Measurements from ENCODE around the gene RNASE4. TPM values are rescaled to one million over a fixed set of nuclear protein-coding genes. Genes with fewer than 3 reads are reported as not detected.

RNASE4 gene
- total RNA-seq, 1 experiment from 2014 or later, result 5.9 TPM

- TF ChIP-seq EZH2 (IDR thresholded peaks at IDR 0.05; ENCODE audit: low read length, unreplicated experiment), result no peak
- no peak for TF ChIP-seq EZH2phosphoT487 (IDR thresholded peaks at IDR 0.05; ENCODE audit: borderline replicate concordance, low read length)
- peak; percentile 26; the same call in 1 of the 2 replicates for TF ChIP-seq CTCF (conservative IDR thresholded peaks at IDR 0.05; ENCODE audit: low read depth, low read length)
- ChIA-PET CTCF (interaction anchor here (0.6 to 2.4 kb wide), 2 partner anchors 9 to 415 kb away, joined by 4 to 10 read pairs; no protein-coding TSS in a partner anchor), POLR2A (ENCODE audit: unreplicated experiment) (interaction anchor here (0.5 to 1.2 kb wide), 5 partner anchors 52 to 339 kb away, joined by 3 to 5 read pairs (median 3); partner anchors contain the start of gene PIP4P1)
- no peak for ATAC-seq
- no peaks in the 10 kb centered on the region for H3F3A ChIP-seq (ENCODE audit: low read length, unreplicated experiment)
- H3K9me2 ChIP-seq (replicated peaks; ENCODE audit: low read length), result no peaks in the 10 kb centered on the region
- intact Hi-C loops (cut with micrococcal nuclease), result loop anchor here (2.0 kb wide), 1 partner anchor 221 kb away; the partner anchor contains the start of gene PIP4P1
- DNase-seq, result no peak
- no peaks in the 10 kb centered on the region for H3K36me3 ChIP-seq (ENCODE audit: low read depth, low read length)
- peak overlapping the region; percentile 94 for H3K4me2 ChIP-seq (ENCODE audit: low read length)
- no peaks in the 10 kb centered on the region for H3K27me3 ChIP-seq (ENCODE audit: low read length)
- no peaks in the 10 kb centered on the region for H4K20me1 ChIP-seq (ENCODE audit: low read length)
- peak overlapping the region; percentile 88 for H3K9ac ChIP-seq (ENCODE audit: low read length)
- peak overlapping the region; percentile 93 for H2AFZ ChIP-seq (ENCODE audit: low read length)
- no peaks in the 10 kb centered on the region for H3K79me2 ChIP-seq (ENCODE audit: low read length)
- BruUV-seq (replicated peaks), result TSS peak; percentile 97
- peaks cover 25% of the 10 kb centered on the region for H3K4me1 ChIP-seq (ENCODE audit: insufficient read depth, low read length)
- H3K27ac ChIP-seq (ENCODE audit: low read length), result peak overlapping the region; percentile 80
- no peaks in the 10 kb centered on the region for H3K9me3 ChIP-seq (ENCODE audit: low read length)
- H3K4me3 ChIP-seq (ENCODE audit: low read length), result peak overlapping the region; percentile 85
Observed at GRCh38 chr14:20682127-20682434, 2.3 kb upstream of the RNASE4 start.

GRCh38 chr14:20682435-20683124, 1.8 kb upstream of the RNASE4 start:
- peak overlapping the region; percentile 85 for H3K4me3 ChIP-seq (ENCODE audit: low read length)
- peaks cover 25% of the 10 kb centered on the region for H3K4me1 ChIP-seq (ENCODE audit: insufficient read depth, low read length)
- ChIA-PET POLR2A (ENCODE audit: unreplicated experiment) (interaction anchor here (0.5 to 1.2 kb wide), 5 partner anchors 52 to 340 kb away, joined by 3 to 5 read pairs (median 3); partner anchors contain the start of gene PIP4P1), CTCF (interaction anchor here (2.4 kb wide), 1 partner anchor 8 kb away, joined by 10 read pairs; no protein-coding TSS in a partner anchor)
- peak overlapping the region; percentile 93 for H2AFZ ChIP-seq (ENCODE audit: low read length)
- H3K9me3 ChIP-seq (ENCODE audit: low read length), result no peaks in the 10 kb centered on the region
- no peaks in the 10 kb centered on the region for H3K9me2 ChIP-seq (replicated peaks; ENCODE audit: low read length)
- intact Hi-C loops (cut with micrococcal nuclease), result loop anchor here (1.0 to 2.0 kb wide), 2 partner anchors 69 to 222 kb away; partner anchors contain the start of gene PIP4P1
- H3K79me2 ChIP-seq (ENCODE audit: low read length), result no peaks in the 10 kb centered on the region
- TF ChIP-seq EZH2phosphoT487 (IDR thresholded peaks at IDR 0.05; ENCODE audit: borderline replicate concordance, low read length), result no peak
- TF ChIP-seq EZH2 (IDR thresholded peaks at IDR 0.05; ENCODE audit: low read length, unreplicated experiment), result no peak
- H3K27me3 ChIP-seq (ENCODE audit: low read length), result no peaks in the 10 kb centered on the region
- H4K20me1 ChIP-seq (ENCODE audit: low read length), result no peaks in the 10 kb centered on the region
- peak overlapping the region; percentile 80 for H3K27ac ChIP-seq (ENCODE audit: low read length)
- peak overlapping the region; percentile 94 for H3K4me2 ChIP-seq (ENCODE audit: low read length)
- peak overlapping the region; percentile 88 for H3K9ac ChIP-seq (ENCODE audit: low read length)
- H3F3A ChIP-seq (ENCODE audit: low read length, unreplicated experiment), result no peaks in the 10 kb centered on the region
- DNase-seq, result peak; percentile 91
- no TSS peak for BruUV-seq (replicated peaks)
- peak; percentile 63 for ATAC-seq
- H3K36me3 ChIP-seq (ENCODE audit: low read depth, low read length), result no peaks in the 10 kb centered on the region

- H3K9me2 ChIP-seq (replicated peaks; ENCODE audit: low read length), result no peaks in the 10 kb centered on the region
- H3K4me1 ChIP-seq (ENCODE audit: insufficient read depth, low read length), result peaks cover 25% of the 10 kb centered on the region
- DNase-seq (peak; percentile 95), ATAC-seq (peak; percentile 37)
- POLR2A ChIA-PET (ENCODE audit: unreplicated experiment), result interaction anchor here (1.0 kb wide), 1 partner anchor 341 kb away, joined by 5 read pairs; no protein-coding TSS in a partner anchor
- CTCF ChIA-PET, result no interaction called here
- H3K9ac ChIP-seq (ENCODE audit: low read length), result peak overlapping the region; percentile 88
- TF ChIP-seq EZH2phosphoT487 (IDR thresholded peaks at IDR 0.05; ENCODE audit: borderline replicate concordance, low read length) (no peak), EZH2 (IDR thresholded peaks at IDR 0.05; ENCODE audit: low read length, unreplicated experiment) (no peak), CTCF (conservative IDR thresholded peaks at IDR 0.05; ENCODE audit: low read depth, low read length) (no peak)
- peak overlapping the region; percentile 93 for H2AFZ ChIP-seq (ENCODE audit: low read length)
- H3K4me2 ChIP-seq (ENCODE audit: low read length), result peak overlapping the region; percentile 94
- no peaks in the 10 kb centered on the region for H4K20me1 ChIP-seq (ENCODE audit: low read length)
- intact Hi-C loops (cut with micrococcal nuclease), result loop anchor here (1.0 to 2.0 kb wide), 2 partner anchors 70 to 223 kb away; partner anchors contain the start of gene PIP4P1
- H3K27ac ChIP-seq (ENCODE audit: low read length), result peak overlapping the region; percentile 80
- H3F3A ChIP-seq (ENCODE audit: low read length, unreplicated experiment), result no peaks in the 10 kb centered on the region
- no peaks in the 10 kb centered on the region for H3K9me3 ChIP-seq (ENCODE audit: low read length)
- H3K4me3 ChIP-seq (ENCODE audit: low read length), result peak overlapping the region; percentile 85
- no peaks in the 10 kb centered on the region for H3K36me3 ChIP-seq (ENCODE audit: low read depth, low read length)
- H3K27me3 ChIP-seq (ENCODE audit: low read length), result no peaks in the 10 kb centered on the region
- no peaks in the 10 kb centered on the region for H3K79me2 ChIP-seq (ENCODE audit: low read length)
- no TSS peak for BruUV-seq (replicated peaks)
Observed at GRCh38 chr14:20683125-20683890, 1.1 kb upstream of the RNASE4 start.

Measured in PC-3 (cell line).